ENCODE measurements around the gene ENTHD1. TPM values are rescaled to one million over a fixed set of nuclear protein-coding genes. Genes with fewer than 3 reads are reported as not detected.

Gene ENTHD1
- not detected in 2 replicates for total RNA-seq

GRCh38 chr22:39893526-39893925 lies at the start of gene ENTHD1:
ENTHD1 (minus strand) TSS chr22:39893760; CDS start chr22:39887748, 6,012 bp downstream.

GRCh38 chr22:39900306-39901227 lies 7.0 kb upstream of the ENTHD1 start, which contains the start of gene GRAP2:
GRAP2 (plus strand) TSS chr22:39901084; CDS start chr22:39947107, 46,023 bp downstream.

Other genes with a start within 250 kb of the ENTHD1 start
- gene GRAP2, start 7.3 kb upstream of the ENTHD1 start, total RNA-seq: under 0.01 TPM in 1 of 2 replicates, not detected in the other
- not detected in 2 replicates for gene TMA7B, start 66.6 kb upstream of the ENTHD1 start, total RNA-seq
- not detected in 2 replicates for gene FAM83F, start 101.2 kb upstream of the ENTHD1 start, total RNA-seq

All from mammary microvascular endothelial cell (primary cell).